CD4-positive, alpha-beta T cell treated with Interleukin-17A for 4 hours (primary cell): Measurements from ENCODE around the gene SKI.
A peak's percentile ranks its signal among the peaks of the same experiment; 100 is the strongest.

Source experiments
- DNase-seq: peaks from one replicate; pipeline ENCODE4 v3.0.0-alpha.2; 2020; ENCODE audit warnings: mixed read lengths

The SKI gene

GRCh38 chr1:2194898-2195673, 33.0 kb upstream of the SKI start:
- DNase-seq = peak; percentile 92

- no peak for DNase-seq
Observed at GRCh38 chr1:2195785-2196184, 32.3 kb upstream of the SKI start.

GRCh38 chr1:2196901-2197638, 31.0 kb upstream of the SKI start:
- no peak for DNase-seq

- DNase-seq = no peak
Observed at GRCh38 chr1:2197707-2198165, 30.4 kb upstream of the SKI start.

GRCh38 chr1:2198571-2198970, 29.5 kb upstream of the SKI start:
- no peak for DNase-seq

GRCh38 chr1:2199042-2199810, 28.9 kb upstream of the SKI start:
- peak; percentile 88 for DNase-seq

- no peak for DNase-seq
Observed at GRCh38 chr1:2200308-2200943, 27.7 kb upstream of the SKI start.

GRCh38 chr1:2201062-2201461, 27.1 kb upstream of the SKI start:
- DNase-seq = no peak

- DNase-seq = no peak
Observed at GRCh38 chr1:2202008-2202575, 26.0 kb upstream of the SKI start.

GRCh38 chr1:2202843-2203601, 25.1 kb upstream of the SKI start:
- no peak for DNase-seq

GRCh38 chr1:2203671-2204414, 24.3 kb upstream of the SKI start:
- no peak for DNase-seq

- DNase-seq = peak; percentile 92
Observed at GRCh38 chr1:2204415-2205190, 23.5 kb upstream of the SKI start.

- peak; percentile 97 for DNase-seq
Observed at GRCh38 chr1:2205191-2205952, 22.7 kb upstream of the SKI start.

- no peak for DNase-seq
Observed at GRCh38 chr1:2206813-2207487, 21.2 kb upstream of the SKI start.

- no peak for DNase-seq
Observed at GRCh38 chr1:2208309-2209239, 19.5 kb upstream of the SKI start.

- DNase-seq = no peak
Observed at GRCh38 chr1:2209400-2210083, 18.6 kb upstream of the SKI start.

GRCh38 chr1:2210084-2210653, 17.9 kb upstream of the SKI start:
- DNase-seq = no peak
